ENCODE data around the gene GDPGP1. TPM values are rescaled to one million over a fixed set of nuclear protein-coding genes. Genes with fewer than 3 reads are reported as not detected.
"Not testable (repeated sequence)": the region's sequence is repeated elsewhere in the genome, so short reads cannot be mapped to it uniquely, and the experiment has no call there.

GDPGP1 gene
- total RNA-seq, 1 donor, result 3.7 TPM

DNA sequence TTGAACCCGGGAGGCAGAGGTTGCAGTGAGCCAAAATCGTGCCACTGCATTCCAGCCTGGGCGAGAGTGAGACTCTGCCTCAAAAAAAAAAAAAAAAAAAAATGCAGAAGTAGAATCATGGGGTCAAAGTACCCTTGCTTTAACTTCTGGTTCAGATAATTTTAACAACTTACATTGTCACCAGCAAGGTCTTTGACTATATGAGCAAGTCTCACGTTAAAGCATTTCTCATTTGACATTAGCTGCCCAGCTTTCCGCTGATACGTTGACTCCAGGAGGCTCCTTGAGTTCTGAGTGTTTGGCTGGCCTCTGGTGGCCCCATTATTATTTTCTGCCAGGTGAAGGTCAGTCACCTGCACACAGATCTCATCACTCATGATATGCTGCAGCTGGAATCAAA lies 47.6 kb downstream of the GDPGP1 start:
- not testable (repeated sequence) for H3K4me1 ChIP-seq (ENCODE audit: insufficient read depth, low read length); H3K27me3 ChIP-seq (ENCODE audit: insufficient read depth, low read length); H3K9me3 ChIP-seq (ENCODE audit: low read depth, low read length); H3K4me3 ChIP-seq (ENCODE audit: low read length)

DNA sequence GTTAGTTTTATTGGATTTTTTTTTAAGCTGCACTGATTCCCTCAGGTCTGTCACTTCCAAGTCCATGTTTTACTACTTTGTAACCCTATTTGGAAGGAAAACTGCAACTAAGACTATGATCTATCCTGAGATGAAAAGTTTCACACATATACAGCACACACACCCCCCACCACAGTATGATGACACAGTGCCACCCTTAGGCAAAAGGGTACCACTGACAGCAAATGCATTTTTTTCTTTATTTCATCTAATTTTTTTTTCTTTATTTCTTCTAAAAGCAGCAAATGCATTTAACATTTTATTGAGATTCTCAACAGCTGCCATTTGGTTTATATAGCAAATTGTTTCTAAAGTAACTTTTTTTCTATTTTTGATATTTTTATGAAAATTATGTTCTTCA lies 52.7 kb downstream of the GDPGP1 start:
- H3K4me1 ChIP-seq (ENCODE audit: insufficient read depth, low read length), result no peaks in the 10 kb centered on the region
- no peaks in the 10 kb centered on the region for H3K9me3 ChIP-seq (ENCODE audit: low read depth, low read length)
- H3K4me3 ChIP-seq (ENCODE audit: low read length), result no peak overlapping the region
- H3K27me3 ChIP-seq (ENCODE audit: insufficient read depth, low read length), result no peaks in the 10 kb centered on the region

DNA sequence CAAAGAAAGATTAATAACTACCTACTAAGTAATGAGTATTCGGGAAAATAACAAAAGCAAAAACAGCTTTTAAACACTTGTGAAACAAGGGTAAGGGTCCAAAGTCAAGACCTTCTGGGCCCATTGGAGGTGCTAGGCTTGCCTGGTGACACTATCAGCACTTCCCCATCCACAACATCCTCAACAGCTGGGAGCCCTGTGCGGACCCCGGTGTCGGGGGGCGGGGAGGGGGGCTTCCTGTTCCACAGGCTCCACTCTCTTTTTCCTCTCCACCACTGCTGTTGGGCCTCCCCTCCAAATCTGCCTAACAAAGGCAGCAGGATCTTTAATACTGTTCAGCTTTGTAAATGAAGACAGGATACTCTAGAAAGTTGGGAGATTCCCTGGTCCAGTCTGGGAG lies 53.1 kb downstream of the GDPGP1 start:
- no peaks in the 10 kb centered on the region for H3K4me1 ChIP-seq (ENCODE audit: insufficient read depth, low read length)
- no peaks in the 10 kb centered on the region for H3K27me3 ChIP-seq (ENCODE audit: insufficient read depth, low read length)
- H3K9me3 ChIP-seq (ENCODE audit: low read depth, low read length), result no peaks in the 10 kb centered on the region
- H3K4me3 ChIP-seq (ENCODE audit: low read length), result no peak overlapping the region

DNA sequence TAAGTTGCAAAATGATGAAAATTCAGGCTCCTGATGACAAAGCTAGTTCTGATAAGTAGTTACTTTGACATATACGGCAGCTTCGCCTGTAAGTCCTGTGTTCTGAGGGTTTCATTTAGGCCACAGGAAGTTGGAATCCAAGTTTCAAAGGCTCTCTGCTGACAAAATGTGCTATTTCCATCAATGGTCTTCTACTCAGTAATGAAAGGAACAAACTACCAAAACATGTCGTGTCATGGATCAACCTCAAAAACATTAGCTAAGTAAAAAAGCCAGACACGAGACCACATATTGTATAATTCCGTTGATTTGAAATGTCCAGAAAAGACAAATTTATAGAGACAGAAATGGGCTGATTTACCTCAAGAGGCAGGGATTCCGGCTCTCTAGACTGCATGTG lies 53.9 kb downstream of the GDPGP1 start:
- no peak overlapping the region for H3K4me3 ChIP-seq (ENCODE audit: low read length)
- no peaks in the 10 kb centered on the region for H3K4me1 ChIP-seq (ENCODE audit: insufficient read depth, low read length)
- no peaks in the 10 kb centered on the region for H3K27me3 ChIP-seq (ENCODE audit: insufficient read depth, low read length)
- no peaks in the 10 kb centered on the region for H3K9me3 ChIP-seq (ENCODE audit: low read depth, low read length)

DNA sequence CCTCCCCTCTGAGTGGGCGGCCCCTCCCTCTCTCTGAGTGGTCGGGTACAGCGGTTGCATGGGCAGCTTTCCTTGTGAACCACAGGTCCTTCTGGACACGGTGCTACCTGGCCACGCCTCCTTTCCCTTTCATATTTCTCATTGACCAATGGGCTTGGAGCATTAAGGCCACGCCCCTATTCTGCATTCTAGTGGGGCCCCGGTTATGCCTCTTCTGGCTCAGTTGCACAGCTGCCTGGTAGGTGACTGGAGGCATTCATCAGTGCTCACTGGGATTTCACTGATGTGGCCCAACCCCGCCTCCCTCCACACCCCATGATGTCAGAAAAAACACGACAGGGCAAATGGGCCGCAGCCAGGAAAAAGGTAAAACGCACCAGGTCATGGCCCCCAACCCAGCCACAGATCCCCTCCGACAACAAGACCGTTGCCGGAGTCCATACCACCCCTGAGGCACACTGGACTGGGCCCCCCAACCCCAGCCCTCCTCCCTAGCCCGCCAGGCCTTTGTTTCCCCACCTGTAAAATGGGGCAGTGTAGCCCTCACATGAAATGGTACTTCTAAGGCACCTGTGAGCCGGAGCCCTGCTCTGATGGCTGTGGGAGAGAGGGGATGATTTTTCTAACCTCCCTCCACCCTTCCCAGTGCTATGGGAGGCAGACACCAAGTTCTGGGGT lies 57.8 kb downstream of the GDPGP1 start:
- H3K4me3 ChIP-seq (ENCODE audit: low read length), result no peak overlapping the region
- H3K4me1 ChIP-seq (ENCODE audit: insufficient read depth, low read length), result no peaks in the 10 kb centered on the region
- no peaks in the 10 kb centered on the region for H3K9me3 ChIP-seq (ENCODE audit: low read depth, low read length)
- no peaks in the 10 kb centered on the region for H3K27me3 ChIP-seq (ENCODE audit: insufficient read depth, low read length)

DNA sequence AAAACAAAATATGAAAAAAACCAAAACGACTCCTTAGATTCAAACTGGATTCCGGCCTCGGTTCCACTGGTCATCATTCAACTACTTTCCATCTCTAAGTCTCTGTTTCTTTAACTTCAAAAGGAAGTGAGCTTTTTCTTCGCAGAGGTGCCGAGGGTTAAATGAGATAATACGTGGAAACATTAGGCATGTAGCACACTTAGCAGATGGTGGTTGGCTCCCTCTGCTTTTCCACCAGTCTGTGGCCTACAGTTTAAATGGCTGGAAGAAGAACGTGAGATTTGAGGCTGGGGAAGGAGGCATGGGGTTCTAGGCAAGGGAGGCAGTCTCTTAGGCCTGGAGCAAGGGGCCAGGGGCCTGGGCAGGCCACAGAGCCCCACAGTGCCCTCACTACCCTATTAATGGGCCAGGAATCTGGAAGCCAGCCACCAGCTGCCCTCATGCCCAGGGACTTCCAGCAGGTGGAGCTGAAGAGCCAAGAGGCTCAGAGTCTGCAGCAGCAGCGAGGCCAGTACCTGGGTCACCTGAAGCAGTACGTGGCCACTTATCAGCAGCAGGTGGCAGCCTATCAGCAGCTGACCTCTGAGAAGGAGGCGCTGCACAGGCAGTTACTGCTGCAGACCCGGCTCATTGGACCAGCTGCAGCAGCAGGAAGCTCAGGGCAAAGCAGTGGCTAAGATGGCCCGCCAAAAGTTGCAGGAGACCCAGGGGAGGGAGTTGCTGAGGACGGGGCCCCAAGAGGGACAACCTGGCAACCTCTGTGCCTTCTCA lies 59.2 kb downstream of the GDPGP1 start:
- not testable (repeated sequence) for H3K4me3 ChIP-seq (ENCODE audit: low read length); H3K9me3 ChIP-seq (ENCODE audit: low read depth, low read length); H3K27me3 ChIP-seq (ENCODE audit: insufficient read depth, low read length); H3K4me1 ChIP-seq (ENCODE audit: insufficient read depth, low read length)

DNA sequence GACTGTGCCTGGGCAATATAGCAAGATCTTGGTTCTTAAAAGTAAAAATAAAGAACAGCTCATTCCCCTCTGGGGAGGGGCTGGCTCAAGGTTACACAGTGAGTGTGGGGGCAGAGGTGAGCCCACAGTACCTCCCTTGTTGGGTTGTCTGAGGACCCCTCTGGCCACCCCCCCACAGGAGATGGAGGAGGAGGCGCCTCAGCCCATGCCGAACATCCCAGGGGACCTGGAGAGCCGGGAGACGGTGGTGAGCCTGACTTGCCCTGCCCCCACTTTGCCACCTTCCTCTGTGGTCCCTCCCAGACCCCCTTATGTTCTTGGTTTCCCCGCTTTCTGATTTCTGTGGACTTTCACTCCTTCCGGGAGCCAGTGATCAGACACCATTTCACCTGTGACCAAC lies 60.1 kb downstream of the GDPGP1 start:
- Histone ChIP-seq H3K27me3 (ENCODE audit: insufficient read depth, low read length) (no peaks in the 10 kb centered on the region), H3K4me1 (ENCODE audit: insufficient read depth, low read length) (no peaks in the 10 kb centered on the region), H3K4me3 (ENCODE audit: low read length) (no peak overlapping the region), H3K9me3 (ENCODE audit: low read depth, low read length) (no peaks in the 10 kb centered on the region)

DNA sequence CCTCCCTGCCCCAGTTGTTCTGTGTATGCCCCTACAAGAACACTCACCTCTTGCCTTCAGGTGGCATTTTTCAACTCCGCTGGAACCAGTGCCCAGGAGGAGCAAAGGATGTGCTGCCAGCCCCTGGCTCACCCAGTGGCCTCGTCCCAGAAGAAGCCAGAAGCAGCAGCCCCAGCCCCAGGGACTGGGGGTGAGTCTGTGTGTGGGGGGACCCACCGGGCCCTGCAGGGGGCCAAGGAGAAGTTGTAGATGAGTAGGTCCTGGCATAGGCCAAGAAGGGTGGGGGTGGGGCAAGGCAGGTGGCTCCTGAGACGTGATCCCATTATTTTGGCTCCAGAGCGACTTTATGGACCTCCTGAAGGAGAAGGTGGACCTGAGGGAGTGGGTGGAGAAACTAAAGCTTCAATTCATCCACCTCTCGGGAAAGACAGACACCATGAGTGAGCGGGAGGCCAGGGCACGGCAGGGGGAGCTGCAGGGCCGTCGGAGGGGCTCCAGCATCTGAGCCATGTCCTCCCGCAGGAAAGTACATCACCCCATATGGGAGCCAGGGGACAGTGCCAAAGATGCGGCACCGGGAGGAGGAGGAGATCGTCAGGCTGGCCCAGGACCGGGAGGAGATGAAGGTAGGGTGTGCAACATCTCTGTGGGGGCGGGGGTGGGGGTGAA lies 60.7 kb downstream of the GDPGP1 start:
- Histone ChIP-seq H3K4me1 (ENCODE audit: insufficient read depth, low read length) (no peaks in the 10 kb centered on the region), H3K4me3 (ENCODE audit: low read length) (no peak overlapping the region), H3K9me3 (ENCODE audit: low read depth, low read length) (no peaks in the 10 kb centered on the region), H3K27me3 (ENCODE audit: insufficient read depth, low read length) (no peaks in the 10 kb centered on the region)

DNA sequence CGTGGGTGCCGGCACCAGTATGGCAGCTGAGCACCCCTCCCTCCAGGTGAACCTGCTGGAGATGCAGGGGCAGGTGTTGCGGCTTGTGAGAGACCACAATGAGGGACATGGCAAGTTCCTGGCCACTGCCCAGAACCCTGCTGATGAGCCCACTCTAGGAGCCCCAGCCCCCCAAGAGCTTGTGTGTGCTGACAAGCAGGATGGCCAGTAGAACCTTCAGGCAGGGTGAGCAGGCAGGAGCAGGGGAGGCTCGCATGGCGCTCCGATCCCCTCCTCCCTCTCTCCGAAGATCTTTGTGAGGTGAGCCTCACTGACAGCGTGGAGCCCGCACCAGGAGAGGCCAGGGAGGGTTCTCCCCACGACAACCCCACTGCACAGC lies 61.2 kb downstream of the GDPGP1 start:
- H3K9me3 ChIP-seq (ENCODE audit: low read depth, low read length), result no peaks in the 10 kb centered on the region
- H3K27me3 ChIP-seq (ENCODE audit: insufficient read depth, low read length), result no peaks in the 10 kb centered on the region
- no peaks in the 10 kb centered on the region for H3K4me1 ChIP-seq (ENCODE audit: insufficient read depth, low read length)
- H3K4me3 ChIP-seq (ENCODE audit: low read length), result no peak overlapping the region

Other genes starting within 250 kb of the GDPGP1 start
- 9.1 TPM for gene ZNF710, start 232.9 kb upstream of the GDPGP1 start, total RNA-seq
- 44.6 TPM for gene IDH2, start 131.7 kb upstream of the GDPGP1 start, total RNA-seq
- gene SEMA4B, start 32.9 kb upstream of the GDPGP1 start, total RNA-seq, result 7.9 TPM
- 33.2 TPM for gene CIB1, start 268 bp upstream of the GDPGP1 start, total RNA-seq
- gene TTLL13, start 15.3 kb downstream of the GDPGP1 start, total RNA-seq, result 0.31 TPM
- 36.2 TPM for gene NGRN, start 31.5 kb downstream of the GDPGP1 start, total RNA-seq
- gene ZNF774, start 118.1 kb downstream of the GDPGP1 start, total RNA-seq, result under 0.01 TPM
- gene IQGAP1, start 154.0 kb downstream of the GDPGP1 start, total RNA-seq, result 116 TPM